BJ (cell line): ENCODE measurements around the gene SLC24A4. TPM values are rescaled to one million over a fixed set of nuclear protein-coding genes. Genes with fewer than 3 reads are reported as not detected.

ENCODE experiments used
- CTCF ChIA-PET: fragments of 350-600 bp; formaldehyde crosslinking; extraction: SDS; loops from one replicate; lab custom pipeline; 2021; ENCODE audit warnings: antibody characterized with exemption, inconsistent platforms; lab: Yijun Ruan, JAX
- POLR2A ChIA-PET: fragments of 300-600 bp; sonication (Branson Sonifier 250); formaldehyde crosslinking; extraction: SDS; loops from one replicate; lab custom pipeline; 2021; ENCODE audit warnings: antibody characterized with exemption; lab: Charles Lee
- DNase-seq: peaks from one replicate; pipeline ENCODE4 v3.0.0-alpha.2; 2011; ENCODE audit warnings: low read depth
- H3K27me3 ChIP-seq: 2 replicates; pipeline ENCODE4 v1.6.0; 2011; ENCODE audit warnings: low read length; ENCODE audit not compliant: control insufficient read depth, insufficient read depth
- H3K36me3 ChIP-seq: 2 replicates; pipeline ENCODE4 v1.5.1; 2011; ENCODE audit warnings: low read length; ENCODE audit not compliant: control insufficient read depth, insufficient read depth
- H3K4me3 ChIP-seq: 2 replicates; pipeline ENCODE4 v1.5.1; 2011; ENCODE audit warnings: low read depth, mild to moderate bottlenecking, control low read depth, low read length
- polyA plus RNA-seq: library from polyadenylated mRNA; depleted of rRNA; stranded (reverse); fragments of >200 nt; gene quantifications from 2 replicates; pipeline ENCODE4 v1.2.3, GENCODE V29; 2011
- TF ChIP-seq, protein P1 (sequence below): IDR thresholded peaks from 2 replicates; pipeline ENCODE4 v1.5.1; 2011; ENCODE audit warnings: low read depth, mild to moderate bottlenecking, control low read depth, inconsistent platforms, low read length, moderate library complexity; ENCODE audit not compliant: insufficient read depth

The SLC24A4 gene
- polyA plus RNA-seq, 1 experiment = not detected

- TF ChIP-seq, protein P1, sequence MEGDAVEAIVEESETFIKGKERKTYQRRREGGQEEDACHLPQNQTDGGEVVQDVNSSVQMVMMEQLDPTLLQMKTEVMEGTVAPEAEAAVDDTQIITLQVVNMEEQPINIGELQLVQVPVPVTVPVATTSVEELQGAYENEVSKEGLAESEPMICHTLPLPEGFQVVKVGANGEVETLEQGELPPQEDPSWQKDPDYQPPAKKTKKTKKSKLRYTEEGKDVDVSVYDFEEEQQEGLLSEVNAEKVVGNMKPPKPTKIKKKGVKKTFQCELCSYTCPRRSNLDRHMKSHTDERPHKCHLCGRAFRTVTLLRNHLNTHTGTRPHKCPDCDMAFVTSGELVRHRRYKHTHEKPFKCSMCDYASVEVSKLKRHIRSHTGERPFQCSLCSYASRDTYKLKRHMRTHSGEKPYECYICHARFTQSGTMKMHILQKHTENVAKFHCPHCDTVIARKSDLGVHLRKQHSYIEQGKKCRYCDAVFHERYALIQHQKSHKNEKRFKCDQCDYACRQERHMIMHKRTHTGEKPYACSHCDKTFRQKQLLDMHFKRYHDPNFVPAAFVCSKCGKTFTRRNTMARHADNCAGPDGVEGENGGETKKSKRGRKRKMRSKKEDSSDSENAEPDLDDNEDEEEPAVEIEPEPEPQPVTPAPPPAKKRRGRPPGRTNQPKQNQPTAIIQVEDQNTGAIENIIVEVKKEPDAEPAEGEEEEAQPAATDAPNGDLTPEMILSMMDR = no peak
- no peak overlapping the region for H3K4me3 ChIP-seq
- no peaks in the 10 kb centered on the region; the same call in 1 of the 2 replicates for H3K27me3 ChIP-seq
- ChIA-PET POLR2A (interaction anchor here (0.6 kb wide), 1 partner anchor 418 kb away, joined by 3 read pairs; no protein-coding TSS in a partner anchor), CTCF (interaction anchor here (0.6 to 1.0 kb wide), 2 partner anchors 13 to 196 kb away, joined by 3 to 5 read pairs; no protein-coding TSS in a partner anchor)
- no peaks in the 10 kb centered on the region for H3K36me3 ChIP-seq
- no peak for DNase-seq
These were observed 14.2 kb upstream of the SLC24A4 start for GRCh38 chr14:92308716-92309115.

- DNase-seq = no peak
- no peaks in the 10 kb centered on the region for H3K36me3 ChIP-seq
- ChIA-PET POLR2A (no interaction called here), CTCF (no interaction called here)
- TF ChIP-seq, protein P1 = no peak
- no peak overlapping the region for H3K4me3 ChIP-seq
- H3K27me3 ChIP-seq = no peaks in the 10 kb centered on the region; the same call in 1 of the 2 replicates
These were observed 12.9 kb upstream of the SLC24A4 start for GRCh38 chr14:92309968-92310530.

- H3K36me3 ChIP-seq = no peaks in the 10 kb centered on the region
- CTCF ChIA-PET = no interaction called here
- H3K27me3 ChIP-seq = no peaks in the 10 kb centered on the region; the same call in 1 of the 2 replicates
- POLR2A ChIA-PET = no interaction called here
- DNase-seq = no peak
- TF ChIP-seq, protein P1 = no peak
- H3K4me3 ChIP-seq = no peak overlapping the region
These were observed 12.1 kb upstream of the SLC24A4 start for GRCh38 chr14:92310776-92311375.

GRCh38 chr14:92314182-92314581 lies 8.8 kb upstream of the SLC24A4 start:
- POLR2A ChIA-PET = no interaction called here
- H3K36me3 ChIP-seq = no peaks in the 10 kb centered on the region
- H3K4me3 ChIP-seq = no peak overlapping the region
- no peak for DNase-seq
- no peaks in the 10 kb centered on the region; the same call in 1 of the 2 replicates for H3K27me3 ChIP-seq
- TF ChIP-seq, protein P1 = no peak
- CTCF ChIA-PET = interaction anchor here (0.6 kb wide), 1 partner anchor 28 kb away, joined by 3 read pairs; no protein-coding TSS in a partner anchor

DNA sequence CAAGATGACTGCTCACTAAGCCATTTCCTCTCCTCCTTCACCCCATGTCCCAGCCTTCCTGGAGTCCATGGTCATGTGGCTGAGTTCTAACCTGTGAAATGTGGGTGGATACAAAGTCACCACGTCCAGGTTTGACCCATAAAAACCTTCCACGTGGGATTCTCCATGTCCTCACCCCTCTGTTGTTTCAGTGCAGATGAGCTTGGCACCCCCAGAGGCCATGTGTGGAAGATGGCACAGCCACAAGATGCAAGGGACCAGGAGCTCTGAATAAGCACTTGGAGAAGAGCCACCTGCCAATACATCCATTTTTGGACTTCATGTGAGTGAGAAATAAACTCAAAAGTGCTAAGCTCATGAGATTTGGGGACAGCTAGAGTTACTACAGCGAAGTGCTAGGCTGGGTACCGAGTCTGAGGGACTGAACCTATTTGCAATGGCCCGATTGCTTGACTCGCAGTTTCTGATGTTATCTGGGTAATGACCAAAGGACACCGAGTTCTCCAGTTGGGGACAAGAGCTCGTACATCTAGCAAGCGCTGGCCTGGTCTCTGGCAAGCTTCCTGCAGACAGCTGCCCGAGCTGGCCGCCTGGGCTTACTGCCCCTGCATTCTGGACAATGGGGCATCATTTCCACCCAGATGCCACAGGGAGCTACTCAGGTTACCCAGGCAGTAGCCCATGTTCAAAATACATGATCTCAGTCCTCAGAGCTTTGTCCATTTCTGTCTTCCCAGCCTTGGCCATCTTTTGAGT lies 7.7 kb upstream of the SLC24A4 start:
- TF ChIP-seq, protein P1 = no peak
- H3K4me3 ChIP-seq = no peak overlapping the region
- DNase-seq = no peak
- ChIA-PET CTCF (interaction anchor here (0.6 kb wide), 1 partner anchor 452 kb away, joined by 3 read pairs; no protein-coding TSS in a partner anchor), POLR2A (no interaction called here)
- peaks cover 2% of the 10 kb centered on the region for H3K27me3 ChIP-seq
- no peaks in the 10 kb centered on the region for H3K36me3 ChIP-seq
